Measurements from ENCODE around the gene PVRIG.

DNA sequence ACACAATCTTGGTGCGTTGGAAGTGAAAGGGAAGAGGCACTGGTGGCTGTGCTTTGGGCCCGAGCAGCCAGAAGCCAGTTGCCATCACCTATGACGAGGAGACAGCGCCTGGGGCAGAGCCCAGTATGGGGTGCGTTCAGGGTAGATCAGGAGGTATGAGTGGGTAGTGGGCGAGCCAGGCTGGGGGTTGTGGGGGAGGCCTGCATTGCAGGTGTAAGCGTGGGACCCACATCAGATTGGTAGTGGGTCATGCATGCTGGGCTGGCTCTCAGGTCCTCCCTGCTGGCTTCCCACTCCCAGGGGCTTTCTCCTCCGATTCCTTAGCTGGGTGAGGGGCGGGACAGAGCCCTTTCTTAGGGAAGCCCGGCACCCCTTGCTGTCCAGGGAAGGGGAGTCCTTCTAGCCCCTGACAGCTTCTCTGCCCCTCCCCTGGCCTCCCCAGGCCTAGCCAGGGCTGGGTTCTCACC lies 445 bp upstream of the PVRIG start:
- TF ChIP-seq RAD21 (conservative IDR thresholded peaks at IDR 0.05) (no peak), TAF1 (IDR thresholded peaks at IDR 0.05; ENCODE audit: low read depth) (no peak), EZH2 (IDR thresholded peaks at IDR 0.05; ENCODE audit: borderline replicate concordance, insufficient read depth, low read length, poor library complexity, severe bottlenecking) (no peak)
- TF ChIP-seq, protein P1, sequence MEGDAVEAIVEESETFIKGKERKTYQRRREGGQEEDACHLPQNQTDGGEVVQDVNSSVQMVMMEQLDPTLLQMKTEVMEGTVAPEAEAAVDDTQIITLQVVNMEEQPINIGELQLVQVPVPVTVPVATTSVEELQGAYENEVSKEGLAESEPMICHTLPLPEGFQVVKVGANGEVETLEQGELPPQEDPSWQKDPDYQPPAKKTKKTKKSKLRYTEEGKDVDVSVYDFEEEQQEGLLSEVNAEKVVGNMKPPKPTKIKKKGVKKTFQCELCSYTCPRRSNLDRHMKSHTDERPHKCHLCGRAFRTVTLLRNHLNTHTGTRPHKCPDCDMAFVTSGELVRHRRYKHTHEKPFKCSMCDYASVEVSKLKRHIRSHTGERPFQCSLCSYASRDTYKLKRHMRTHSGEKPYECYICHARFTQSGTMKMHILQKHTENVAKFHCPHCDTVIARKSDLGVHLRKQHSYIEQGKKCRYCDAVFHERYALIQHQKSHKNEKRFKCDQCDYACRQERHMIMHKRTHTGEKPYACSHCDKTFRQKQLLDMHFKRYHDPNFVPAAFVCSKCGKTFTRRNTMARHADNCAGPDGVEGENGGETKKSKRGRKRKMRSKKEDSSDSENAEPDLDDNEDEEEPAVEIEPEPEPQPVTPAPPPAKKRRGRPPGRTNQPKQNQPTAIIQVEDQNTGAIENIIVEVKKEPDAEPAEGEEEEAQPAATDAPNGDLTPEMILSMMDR (IDR thresholded peaks at IDR 0.05; ENCODE audit: poor library complexity, severe bottlenecking), result no peak

Data from neural cell (in vitro differentiated cells).